ENCODE results near the gene LGALS3BP. TPM values are rescaled to one million over a fixed set of nuclear protein-coding genes. Genes with fewer than 3 reads are reported as not detected.

The LGALS3BP gene
- total and polyA plus RNA-seq, 4 donors, result 183 to 479 (median 245) TPM

DNA sequence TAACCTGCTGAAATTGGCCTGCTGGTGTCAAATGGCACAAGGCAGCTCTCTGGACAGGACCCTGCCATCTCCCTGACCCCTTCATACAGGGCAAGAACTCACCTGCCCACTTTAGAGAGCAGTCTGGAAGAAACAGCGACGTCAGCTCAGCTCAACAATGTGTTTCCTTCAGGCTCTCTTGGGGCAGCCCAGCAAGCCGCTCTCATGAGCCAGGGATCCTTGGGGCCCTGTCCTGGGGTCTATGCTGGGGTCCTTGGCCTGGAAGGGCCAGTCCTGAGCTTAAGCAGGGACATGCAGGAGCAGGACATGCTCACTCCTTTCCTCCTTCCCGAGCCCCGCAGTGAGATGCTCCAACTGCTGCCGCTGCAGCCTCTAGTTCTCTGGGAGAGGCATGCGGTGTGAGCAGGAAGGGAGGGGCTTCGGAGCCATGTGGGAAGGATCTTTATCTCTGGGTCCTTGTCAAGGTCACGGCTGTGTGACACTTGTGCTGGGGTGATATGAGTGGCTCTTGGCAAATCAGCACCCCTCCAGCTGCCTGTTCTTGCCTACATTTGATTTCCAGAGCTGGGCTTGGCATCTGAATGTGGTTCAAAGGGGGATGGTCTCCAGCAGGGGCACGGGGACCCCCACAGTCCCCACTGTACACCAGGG is 47.7 kb upstream of the LGALS3BP start:
- Histone ChIP-seq H3K4me3 (no peak overlapping the region), H3K4me1 (ENCODE audit: control insufficient read depth in 5 of 5, insufficient read depth in 5 of 5, low read length in 5 of 5) (peaks cover 4 to 39% (median 11%) of the 10 kb centered on the region in 5 donors), H3K27me3 (ENCODE audit: control insufficient read depth in 3 of 3, insufficient read depth in 3 of 3, low read length in 2 of 3) (peaks cover 0 to 51% (median 9%) of the 10 kb centered on the region in 3 donors), H3K9me3 (ENCODE audit: control insufficient read depth in 4 of 4, insufficient read depth in 3 of 4, low read length in 3 of 4) (peaks cover 0 to 2% (median 0%) of the 10 kb centered on the region in 4 donors), H3K9ac (ENCODE audit: insufficient read depth in 1 of 2, low read length in 2 of 2) (no peak overlapping the region), H3K27ac (ENCODE audit: low read depth in 1 of 2, low read length in 1 of 2) (peak overlapping the region; percentile 7 to 76), H3K36me3 (ENCODE audit: control insufficient read depth in 4 of 4, insufficient read depth in 4 of 4, low read length in 4 of 4) (no peaks in the 10 kb centered on the region)
- DNase-seq, result no peak
- no peak for ATAC-seq (ENCODE audit: insufficient read depth, low FRiP score)
- WGBS, 2 donors, result 36 to 60% methylated on average over 10 of the region's 10 CpGs
- TF ChIP-seq, protein P1, sequence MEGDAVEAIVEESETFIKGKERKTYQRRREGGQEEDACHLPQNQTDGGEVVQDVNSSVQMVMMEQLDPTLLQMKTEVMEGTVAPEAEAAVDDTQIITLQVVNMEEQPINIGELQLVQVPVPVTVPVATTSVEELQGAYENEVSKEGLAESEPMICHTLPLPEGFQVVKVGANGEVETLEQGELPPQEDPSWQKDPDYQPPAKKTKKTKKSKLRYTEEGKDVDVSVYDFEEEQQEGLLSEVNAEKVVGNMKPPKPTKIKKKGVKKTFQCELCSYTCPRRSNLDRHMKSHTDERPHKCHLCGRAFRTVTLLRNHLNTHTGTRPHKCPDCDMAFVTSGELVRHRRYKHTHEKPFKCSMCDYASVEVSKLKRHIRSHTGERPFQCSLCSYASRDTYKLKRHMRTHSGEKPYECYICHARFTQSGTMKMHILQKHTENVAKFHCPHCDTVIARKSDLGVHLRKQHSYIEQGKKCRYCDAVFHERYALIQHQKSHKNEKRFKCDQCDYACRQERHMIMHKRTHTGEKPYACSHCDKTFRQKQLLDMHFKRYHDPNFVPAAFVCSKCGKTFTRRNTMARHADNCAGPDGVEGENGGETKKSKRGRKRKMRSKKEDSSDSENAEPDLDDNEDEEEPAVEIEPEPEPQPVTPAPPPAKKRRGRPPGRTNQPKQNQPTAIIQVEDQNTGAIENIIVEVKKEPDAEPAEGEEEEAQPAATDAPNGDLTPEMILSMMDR (IDR thresholded peaks at IDR 0.05; ENCODE audit: control extremely low read depth, extremely low read depth), result no peak

DNA sequence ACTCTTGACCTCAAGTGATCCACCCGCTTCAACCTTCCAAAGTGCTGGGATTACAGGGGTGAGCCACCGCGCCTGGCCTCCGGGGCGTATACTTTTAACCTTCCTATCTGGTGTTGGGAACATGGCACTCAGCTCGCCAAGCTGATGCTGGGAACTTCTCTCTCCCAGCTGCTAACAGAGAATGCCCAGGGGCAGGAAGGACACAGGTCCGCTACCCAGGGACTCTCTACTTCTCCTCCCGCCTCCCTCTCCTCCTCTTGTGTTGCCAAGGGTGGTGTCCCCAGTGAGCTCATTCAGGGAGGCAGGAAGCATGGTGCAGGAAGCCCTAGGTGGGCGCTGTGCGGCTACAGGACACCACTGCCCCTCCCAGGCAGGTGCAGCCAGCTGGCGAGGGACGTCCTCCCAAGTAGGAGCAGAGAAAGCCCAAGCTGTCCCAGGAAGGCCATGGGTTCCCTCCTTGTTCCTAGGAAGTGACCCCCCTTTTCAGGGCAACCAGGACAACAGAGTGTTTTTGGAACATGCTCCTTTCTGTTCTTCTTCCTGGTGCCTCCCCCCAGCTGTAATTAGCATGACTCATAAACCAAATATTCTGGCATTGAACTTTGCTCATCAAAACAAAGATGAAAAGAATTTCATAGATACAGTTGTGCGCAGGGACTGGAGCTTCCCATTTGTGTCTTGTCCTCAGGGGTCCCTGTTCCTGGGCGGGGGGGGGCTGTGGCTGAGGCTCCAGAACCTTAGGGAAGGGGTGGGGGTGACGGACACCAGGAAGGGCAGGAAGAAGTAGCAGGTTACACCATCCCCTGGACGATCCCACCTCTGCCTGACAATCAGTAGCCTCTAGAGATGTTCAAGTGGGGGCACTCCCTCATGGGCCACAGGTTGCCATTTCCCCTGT is 46.9 kb upstream of the LGALS3BP start:
- Histone ChIP-seq H3K27ac (ENCODE audit: low read depth in 1 of 2, low read length in 1 of 2) (peak overlapping the region; percentile 7 to 76), H3K9me3 (ENCODE audit: control insufficient read depth in 4 of 4, insufficient read depth in 3 of 4, low read length in 3 of 4) (peaks cover 0 to 2% (median 0%) of the 10 kb centered on the region in 4 donors), H3K27me3 (ENCODE audit: control insufficient read depth in 3 of 3, insufficient read depth in 3 of 3, low read length in 2 of 3) (peaks cover 0 to 52% (median 9%) of the 10 kb centered on the region in 3 donors), H3K9ac (ENCODE audit: insufficient read depth in 1 of 2, low read length in 2 of 2) (no peak overlapping the region), H3K4me1 (ENCODE audit: control insufficient read depth in 5 of 5, insufficient read depth in 5 of 5, low read length in 5 of 5) (peaks cover 4 to 39% (median 11%) of the 10 kb centered on the region in 5 donors), H3K36me3 (ENCODE audit: control insufficient read depth in 4 of 4, insufficient read depth in 4 of 4, low read length in 4 of 4) (no peaks in the 10 kb centered on the region), H3K4me3 (no peak overlapping the region)
- WGBS, 2 donors, result 60 to 70% methylated on average over 16 of the region's 16 CpGs
- DNase-seq, result peak in 1 of 3 donors; percentile 50
- TF ChIP-seq, protein P1 (IDR thresholded peaks at IDR 0.05; ENCODE audit: control extremely low read depth, extremely low read depth), result no peak
- no peak for ATAC-seq (ENCODE audit: insufficient read depth, low FRiP score)

DNA sequence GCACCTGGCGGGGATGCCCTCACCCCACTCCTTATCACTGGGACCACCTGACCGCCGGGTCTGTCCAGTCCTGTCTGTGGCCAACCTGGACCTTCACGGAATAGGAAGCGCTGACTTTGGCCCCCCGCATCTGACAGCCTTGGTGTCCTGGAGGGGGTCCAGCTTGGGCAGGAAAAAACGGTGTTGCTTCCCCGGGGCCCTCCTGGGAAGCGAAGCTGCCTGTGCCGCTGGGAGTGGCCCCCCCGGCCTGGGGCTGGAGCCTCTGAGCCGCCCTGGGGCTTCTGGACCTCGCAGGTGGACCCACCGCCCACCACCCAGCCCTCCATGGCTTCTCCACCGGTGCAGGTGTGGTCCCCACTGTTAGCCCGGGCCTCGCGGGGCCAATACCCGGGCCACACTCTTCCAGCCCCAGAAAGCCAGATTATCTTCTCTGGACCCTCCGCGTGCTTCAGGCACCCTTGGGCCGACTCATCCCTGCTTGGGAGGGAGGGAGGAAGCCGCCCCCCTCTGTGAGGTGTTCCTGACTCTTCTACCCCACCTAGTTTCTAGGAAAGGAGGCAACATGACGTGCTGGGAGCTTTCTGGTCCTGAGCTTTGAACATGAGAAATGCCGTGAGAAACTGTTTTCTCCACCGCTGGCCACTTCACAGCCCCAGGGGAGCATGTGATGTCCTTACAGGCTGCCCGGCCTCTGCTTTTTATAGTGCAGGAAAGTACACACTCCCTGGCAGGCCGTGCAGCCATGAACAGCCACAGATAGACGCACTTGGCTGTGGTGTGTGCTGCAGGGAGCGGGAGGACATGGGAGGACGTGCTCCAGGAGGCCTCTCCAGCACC is 45.4 kb upstream of the LGALS3BP start:
- DNase-seq, result no peak
- peaks cover 0 to 62% (median 9%) of the 10 kb centered on the region in 3 donors for H3K27me3 ChIP-seq (ENCODE audit: control insufficient read depth in 3 of 3, insufficient read depth in 3 of 3, low read length in 2 of 3)

More for the DNA sequence above, 45.4 kb upstream of the LGALS3BP start:
- 55 to 67% methylated on average over 31 of the region's 31 CpGs for WGBS, 2 donors
- peak overlapping the region; percentile 44 to 82 for H3K27ac ChIP-seq (ENCODE audit: low read depth in 1 of 2, low read length in 1 of 2)
- peaks cover 0 to 2% (median 0%) of the 10 kb centered on the region in 4 donors for H3K9me3 ChIP-seq (ENCODE audit: control insufficient read depth in 4 of 4, insufficient read depth in 3 of 4, low read length in 3 of 4)
- H3K36me3 ChIP-seq (ENCODE audit: control insufficient read depth in 4 of 4, insufficient read depth in 4 of 4, low read length in 4 of 4), result no peaks in the 10 kb centered on the region
- no peak overlapping the region for H3K9ac ChIP-seq (ENCODE audit: insufficient read depth in 1 of 2, low read length in 2 of 2)
- H3K4me1 ChIP-seq (ENCODE audit: control insufficient read depth in 5 of 5, insufficient read depth in 5 of 5, low read length in 5 of 5), result peaks cover 4 to 47% (median 16%) of the 10 kb centered on the region in 5 donors
- H3K4me3 ChIP-seq, result no peak overlapping the region
- TF ChIP-seq, protein P1 (IDR thresholded peaks at IDR 0.05; ENCODE audit: control extremely low read depth, extremely low read depth), result no peak
- no peak for ATAC-seq (ENCODE audit: insufficient read depth, low FRiP score)
